B cell (primary cell): Measurements from ENCODE around the gene TNRC6B. TPM values are rescaled to one million over a fixed set of nuclear protein-coding genes. Genes with fewer than 3 reads are reported as not detected.

Source experiments
- ATAC-seq: fragments of 200-7000 bp; cut with Tn5 transposase; one replicate; pipeline ENCODE4 v1.10.0; 2021; ENCODE audit warnings: low read depth, mild to moderate bottlenecking, moderate number of reproducible peaks, moderate library complexity
- CTCF ChIA-PET: fragments of 350-600 bp; sonication (Branson Sonifier 250); formaldehyde crosslinking; loops from one replicate; lab custom pipeline; 2021; ENCODE audit warnings: antibody characterized with exemption, inconsistent platforms; lab: Charles Lee
- POLR2A ChIA-PET: fragments of 350-600 bp; sonication (Branson Sonifier 250); formaldehyde crosslinking; loops from one replicate; lab custom pipeline; 2021; ENCODE audit warnings: antibody characterized with exemption; lab: Charles Lee
- DNase-seq: peaks from one replicate; pipeline ENCODE4 v3.0.0; 2013
- H2AFZ ChIP-seq: 2 replicates; pipeline ENCODE4 v1.6.1; 2012; ENCODE audit warnings: mild to moderate bottlenecking, low read depth, low read length; ENCODE audit not compliant: insufficient read depth, poor library complexity, severe bottlenecking
- H3K27ac ChIP-seq, 2 donors: 1 replicate in 1 of 2; 2 replicates in 1 of 2; pipeline ENCODE4 v1.5.1; 2012 to 2013; ENCODE audit warnings: low read length in 2 of 2, mild to moderate bottlenecking in 2 of 2, moderate library complexity in 1 of 2
- H3K27me3 ChIP-seq, 4 experiments: fragments of 200-600 bp in 1 of 4; sonication (generic) in 1 of 4; replicated peaks in 1 of 4; 1 replicate in 2 of 4; 2 replicates in 2 of 4; pipeline versions ENCODE4 v1.6.1 to v1.7.0; 2013 to 2016; ENCODE audit warnings: low read length in 3 of 4, mild to moderate bottlenecking in 2 of 4, mixed read lengths in 1 of 4, moderate library complexity in 1 of 4; ENCODE audit not compliant: insufficient read depth in 4 of 4, control insufficient read depth in 3 of 4; ENCODE audit errors: control extremely low read depth in 1 of 4
- H3K36me3 ChIP-seq, 2 experiments: replicated peaks in 1 of 2; 1 replicate in 1 of 2; 2 replicates in 1 of 2; pipeline versions ENCODE4 v1.6.1 to v1.7.1; 2013; ENCODE audit warnings: low read length in 1 of 2; ENCODE audit not compliant: insufficient read depth in 2 of 2, control insufficient read depth in 1 of 2; ENCODE audit errors: control extremely low read depth in 1 of 2, extremely low read depth in 1 of 2
- H3K4me1 ChIP-seq, 2 donors: fragments of 200-600 bp in 1 of 2; sonication (generic) in 1 of 2; 1 replicate in 1 of 2; 2 replicates in 1 of 2; pipeline versions ENCODE4 v1.5.1 to v1.6.1; 2013 to 2017; ENCODE audit warnings: low read length in 2 of 2; ENCODE audit not compliant: control insufficient read depth in 2 of 2, insufficient read depth in 2 of 2
- H3K4me2 ChIP-seq: replicated peaks from 2 replicates; pipeline ENCODE3; 2012; ENCODE audit warnings: mild to moderate bottlenecking, low read depth, low read length; ENCODE audit not compliant: poor library complexity, severe bottlenecking
- H3K4me3 ChIP-seq, 5 experiments: fragments of 200-600 bp in 1 of 5; sonication (generic) in 1 of 5; 1 replicate in 3 of 5; 2 replicates in 2 of 5; pipeline versions ENCODE4 v1.5.1 to v1.7.0; 2011 to 2016; ENCODE audit warnings: low read length in 4 of 5, mild to moderate bottlenecking in 4 of 5, low read depth in 2 of 5, control low read depth in 1 of 5, moderate library complexity in 1 of 5; ENCODE audit not compliant: insufficient read depth in 1 of 5; ENCODE audit errors: control extremely low read depth in 1 of 5, extremely low read depth in 1 of 5
- H3K79me2 ChIP-seq: fragments of 200-600 bp; sonication (generic); one replicate; pipeline ENCODE4 v1.6.0; 2016; ENCODE audit warnings: low read length; ENCODE audit not compliant: control insufficient read depth, insufficient read depth
- H3K9ac ChIP-seq: fragments of 200-600 bp; sonication (generic); 2 replicates; pipeline ENCODE4 v1.6.1; 2017; ENCODE audit warnings: mild to moderate bottlenecking, low read length, moderate library complexity
- H3K9me3 ChIP-seq, 3 donors: one replicate each; pipeline versions ENCODE4 v1.6.1 to v1.7.1; 2013; ENCODE audit warnings: low read length in 2 of 3; ENCODE audit not compliant: control insufficient read depth in 2 of 3, insufficient read depth in 1 of 3; ENCODE audit errors: control extremely low read depth in 1 of 3
- H4K20me1 ChIP-seq: 2 replicates; pipeline ENCODE4 v1.6.0; 2012; ENCODE audit warnings: mild to moderate bottlenecking, low read length; ENCODE audit not compliant: insufficient read depth, control insufficient read depth, poor library complexity, severe bottlenecking
- H3K27ac Mint-ChIP-seq: one replicate; pipeline ENCODE4 v1.8.0; 2021; ENCODE audit warnings: mixed read lengths
- H3K27me3 Mint-ChIP-seq: one replicate; pipeline ENCODE4 v1.8.0; 2021; ENCODE audit warnings: mixed read lengths
- H3K4me1 Mint-ChIP-seq: one replicate; pipeline ENCODE4 v1.8.0; 2021; ENCODE audit warnings: mixed read lengths
- H3K4me3 Mint-ChIP-seq: one replicate; pipeline ENCODE4 v1.8.0; 2021; ENCODE audit warnings: mixed read lengths
- H3K9me3 Mint-ChIP-seq: one replicate; pipeline ENCODE4 v1.8.0; 2022; ENCODE audit warnings: mixed read lengths; ENCODE audit not compliant: insufficient read depth
- CTCF ChIP-seq: fragments of 200-600 bp; IDR thresholded peaks from one replicate; pipeline ENCODE4 v1.8.0; 2022; ENCODE audit warnings: antibody characterized with exemption, mild to moderate bottlenecking
- EZH2 ChIP-seq: IDR thresholded peaks from 2 replicates; pipeline ENCODE4 v1.6.1; 2012; ENCODE audit warnings: borderline replicate concordance, low read depth, mild to moderate bottlenecking, moderate library complexity, low read length; ENCODE audit not compliant: insufficient read depth, poor library complexity, severe bottlenecking
- WGBS: methylation state at CpG from one replicate; pipeline ENCODE4 v1.1.5; 2013; ENCODE audit warnings: missing lambda C conversion rate; ENCODE audit not compliant: insufficient coverage; 5-methylcytosine and 5-hydroxymethylcytosine counted together
- intact Hi-C: fragments of 100-400 bp; cut with micrococcal nuclease; formaldehyde crosslinking; loops from one replicate; pipeline ENCODE4 v1.10.0; 2022
- polyA plus RNA-seq: library from polyadenylated mRNA; depleted of rRNA; stranded (reverse); fragments of >200 nt; gene quantifications from 2 replicates; pipeline ENCODE4 v1.2.3, GENCODE V29; 2012
- total RNA-seq, 2 donors: library from RNA; stranded (reverse); fragments of 120-200 nt in 1 of 2; gene quantifications; 1 replicate in 1 of 2; 2 replicates in 1 of 2; pipeline versions ENCODE4 v1.2.3 to v1.2.4, GENCODE V29; 2013 to 2022

Gene TNRC6B
- total and polyA plus RNA-seq, 2 donors (not counting 1 experiment from before 2014, with no cell fraction given), result 28.8 to 210 TPM

GRCh38 chr22:40294696-40295095, 117.0 kb downstream of the TNRC6B start:
- H3K9me3 Mint-ChIP-seq, result no peaks in the 10 kb centered on the region
- no peaks in the 10 kb centered on the region for H3K27me3 Mint-ChIP-seq
- WGBS, result 100% methylated on average over 3 of the region's 3 CpGs
- no peak overlapping the region for H3K9ac ChIP-seq
- H3K9me3 ChIP-seq, result no peaks in the 10 kb centered on the region
- H3K4me3 Mint-ChIP-seq, result no peak overlapping the region
- no peak for DNase-seq
- ATAC-seq, result no peak
- no peak overlapping the region for H3K27ac Mint-ChIP-seq
- H3K79me2 ChIP-seq, result peaks cover 26% of the 10 kb centered on the region
- intact Hi-C loops, result no loop called here
- H3K4me3 ChIP-seq, result no peak overlapping the region
- H3K27me3 ChIP-seq, result no peaks in the 10 kb centered on the region
- CTCF ChIA-PET, result no interaction called here
- H3K4me1 Mint-ChIP-seq, result peaks cover 8% of the 10 kb centered on the region
- TF ChIP-seq EZH2 (no peak), CTCF (no peak)
- no peak overlapping the region for H3K4me2 ChIP-seq
- H3K27ac ChIP-seq, result no peak overlapping the region
- peaks cover 0 to 9% of the 10 kb centered on the region in 2 donors for H3K4me1 ChIP-seq
- no peak overlapping the region for H2AFZ ChIP-seq
- H4K20me1 ChIP-seq, result peaks cover 8% of the 10 kb centered on the region
- H3K36me3 ChIP-seq, result peaks cover 16 to 64% of the 10 kb centered on the region in 2 experiments
- POLR2A ChIA-PET, result interaction anchor here (0.6 kb wide), 1 partner anchor 332 kb away, joined by 4 read pairs; no protein-coding TSS in a partner anchor

GRCh38 chr22:40300316-40300715, 122.6 kb downstream of the TNRC6B start:
- no peak overlapping the region for H3K4me2 ChIP-seq
- CTCF ChIA-PET, result no interaction called here
- Mint-ChIP-seq H3K9me3 (no peaks in the 10 kb centered on the region), H3K4me1 (no peaks in the 10 kb centered on the region), H3K27me3 (no peaks in the 10 kb centered on the region), H3K4me3 (no peak overlapping the region), H3K27ac (no peak overlapping the region)
- TF ChIP-seq EZH2, result no peak
- TF ChIP-seq CTCF, result no peak
- no peaks in the 10 kb centered on the region for H3K9me3 ChIP-seq
- H4K20me1 ChIP-seq, result peaks cover 5% of the 10 kb centered on the region
- H3K9ac ChIP-seq, result no peak overlapping the region
- peaks cover 9% of the 10 kb centered on the region for H3K79me2 ChIP-seq
- no peaks in the 10 kb centered on the region for H3K4me1 ChIP-seq
- ATAC-seq, result no peak
- POLR2A ChIA-PET, result no interaction called here
- H3K4me3 ChIP-seq, result no peak overlapping the region
- no peak overlapping the region for H2AFZ ChIP-seq
- no peak for DNase-seq
- peaks cover 11 to 67% of the 10 kb centered on the region in 2 experiments for H3K36me3 ChIP-seq
- no peaks in the 10 kb centered on the region for H3K27me3 ChIP-seq
- intact Hi-C loops, result no loop called here
- H3K27ac ChIP-seq, result no peak overlapping the region
